GM23338 (cell line): ENCODE measurements around the gene CSTF3. TPM values are rescaled to one million over a fixed set of nuclear protein-coding genes. Genes with fewer than 3 reads are reported as not detected.

Experiments
- ATAC-seq: fragments of 200-7000 bp; cut with Tn5 transposase; 3 replicates; pipeline ENCODE4 v1.9.1; 2020
- DNase-seq: peaks from one replicate; pipeline ENCODE4 v3.0.0-alpha.2; 2015; ENCODE audit warnings: low spot score
- H2AFZ ChIP-seq: fragments of 200-600 bp; sonication (generic); 2 replicates; pipeline ENCODE4 v1.8.0; 2016; ENCODE audit warnings: antibody characterized with exemption, mild to moderate bottlenecking, moderate library complexity
- H3F3A ChIP-seq: fragments of 200-600 bp; sonication (generic); replicated peaks from 2 replicates; pipeline ENCODE4 v1.8.0; 2017; ENCODE audit warnings: antibody characterized with exemption, mixed run types, low read depth
- H3K27ac ChIP-seq: fragments of 200-600 bp; sonication (generic); 2 replicates; pipeline ENCODE4 v1.6.1; 2016; ENCODE audit warnings: low read depth
- H3K27me3 ChIP-seq: fragments of 200-600 bp; sonication (generic); 2 replicates; pipeline ENCODE4 v1.8.0; 2016; ENCODE audit warnings: mild to moderate bottlenecking, mixed run types, moderate library complexity; ENCODE audit not compliant: insufficient read depth
- H3K36me3 ChIP-seq: fragments of 200-600 bp; sonication (generic); 2 replicates; pipeline ENCODE4 v1.8.0; 2016; ENCODE audit warnings: mild to moderate bottlenecking; ENCODE audit not compliant: insufficient read depth
- H3K4me1 ChIP-seq: fragments of 200-600 bp; sonication (generic); 2 replicates; pipeline ENCODE4 v1.8.0; 2016; ENCODE audit warnings: mild to moderate bottlenecking, moderate library complexity; ENCODE audit not compliant: insufficient read depth
- H3K4me2 ChIP-seq: fragments of 200-600 bp; sonication (generic); 2 replicates; pipeline ENCODE4 v1.7.1; 2017; ENCODE audit warnings: mixed run types
- H3K4me3 ChIP-seq: fragments of 200-600 bp; sonication (generic); 2 replicates; pipeline ENCODE4 v1.6.1; 2016; ENCODE audit warnings: mixed run types
- H3K79me2 ChIP-seq: fragments of 200-600 bp; sonication (generic); replicated peaks from 2 replicates; pipeline ENCODE4 v1.8.0; 2017; ENCODE audit warnings: mild to moderate bottlenecking; ENCODE audit not compliant: insufficient read depth
- H3K9me2 ChIP-seq: fragments of 200-600 bp; sonication (generic); 2 replicates; pipeline ENCODE4 v1.8.0; 2017; ENCODE audit not compliant: insufficient read depth
- H4K20me1 ChIP-seq: fragments of 200-600 bp; sonication (generic); replicated peaks from 2 replicates; pipeline ENCODE4 v1.8.0; 2017; ENCODE audit warnings: mild to moderate bottlenecking; ENCODE audit not compliant: insufficient read depth
- H3K27ac Mint-ChIP-seq: 2 replicates; pipeline ENCODE4 v1.8.0; 2020; ENCODE audit warnings: inconsistent platforms, mild to moderate bottlenecking, moderate library complexity, mixed read lengths
- H3K27me3 Mint-ChIP-seq: 3 replicates; pipeline ENCODE4 v1.8.0; 2022; ENCODE audit warnings: low read depth, mild to moderate bottlenecking, moderate library complexity, mixed read lengths, inconsistent platforms; ENCODE audit not compliant: insufficient read depth, poor library complexity
- H3K36me3 Mint-ChIP-seq: 3 replicates; pipeline ENCODE4 v1.8.0; 2021; ENCODE audit warnings: low read depth, mild to moderate bottlenecking, inconsistent platforms, moderate library complexity, mixed read lengths
- H3K4me1 Mint-ChIP-seq: 3 replicates; pipeline ENCODE4 v1.8.0; 2020; ENCODE audit warnings: mild to moderate bottlenecking, inconsistent platforms, mixed read lengths
- H3K4me3 Mint-ChIP-seq: 3 replicates; pipeline ENCODE4 v1.8.0; 2021; ENCODE audit warnings: moderate library complexity, mild to moderate bottlenecking, inconsistent platforms, mixed read lengths
- H3K9me3 Mint-ChIP-seq: 3 replicates; pipeline ENCODE4 v1.8.0; 2020; ENCODE audit warnings: moderate library complexity, mild to moderate bottlenecking, inconsistent platforms, mixed read lengths
- CREB1 ChIP-seq: fragments of 250-450 bp; sonication (Bioruptor Pico); IDR thresholded peaks from 2 replicates; pipeline ENCODE4 v1.5.0; 2020; ENCODE audit warnings: low read depth, mild to moderate bottlenecking, moderate library complexity
- ETS1 ChIP-seq: IDR thresholded peaks from 2 replicates; pipeline ENCODE4 v1.6.1; 2016; ENCODE audit warnings: antibody characterized with exemption
- EZH2 ChIP-seq: fragments of 200-600 bp; sonication (generic); IDR thresholded peaks from one replicate; pipeline ENCODE4 v1.8.0; 2017; ENCODE audit warnings: antibody characterized with exemption, mild to moderate bottlenecking, low read depth; ENCODE audit not compliant: unreplicated experiment
- EZH2phosphoT487 ChIP-seq: fragments of 200-600 bp; sonication (generic); IDR thresholded peaks from one replicate; pipeline ENCODE4 v1.8.1; 2018; ENCODE audit warnings: antibody characterized with exemption; ENCODE audit not compliant: unreplicated experiment
- NANOG ChIP-seq: IDR thresholded peaks from 2 replicates; pipeline ENCODE4 v1.6.1; 2016; ENCODE audit warnings: antibody characterized with exemption, borderline replicate concordance
- POLR2AphosphoS5 ChIP-seq: IDR thresholded peaks from 2 replicates; pipeline ENCODE4 v1.6.1; 2016; ENCODE audit warnings: antibody characterized with exemption, low read depth
- REST ChIP-seq: IDR thresholded peaks from one replicate; pipeline ENCODE4 v1.6.1; 2018; ENCODE audit warnings: antibody characterized with exemption; ENCODE audit not compliant: unreplicated experiment
- STAT1 ChIP-seq: IDR thresholded peaks from one replicate; pipeline ENCODE4 v1.6.1; 2016; ENCODE audit warnings: antibody characterized with exemption; ENCODE audit not compliant: unreplicated experiment
- ZNF331 ChIP-seq: fragments of 250-450 bp; sonication (Bioruptor Pico); IDR thresholded peaks from 2 replicates; pipeline ENCODE4 v1.5.0; 2020; ENCODE audit warnings: low read depth, mild to moderate bottlenecking, moderate library complexity
- ZNF462 ChIP-seq: fragments of 250-450 bp; sonication (Bioruptor Pico); IDR thresholded peaks from 2 replicates; pipeline ENCODE4 v1.5.0; 2020; ENCODE audit warnings: mild to moderate bottlenecking, moderate library complexity
- polyA plus RNA-seq: library from polyadenylated mRNA; unstranded; fragments of >200 nt; fragmentation: Nextera tagmentation; extraction: Ambion mirVana; gene quantifications from 2 replicates; pipeline ENCODE4 v1.2.1, GENCODE V29; 2016
- total RNA-seq: library from RNA; depleted of rRNA; stranded (reverse); fragments of >200 nt; shearing (Covaris generic); gene quantifications from 2 replicates; pipeline ENCODE4 v1.2.3, GENCODE V29; 2014

Gene CSTF3
- total and polyA plus RNA-seq, 2 experiments from 2014 or later = 83.2 to 158 TPM

GRCh38 chr11:33179348-33179803, 18.1 kb upstream of the CSTF3 start:
- H3K27ac ChIP-seq = no peak overlapping the region
- Mint-ChIP-seq H3K27me3 (peaks cover 2% of the 10 kb centered on the region), H3K9me3 (no peaks in the 10 kb centered on the region), H3K4me3 (no peak overlapping the region), H3K36me3 (no peaks in the 10 kb centered on the region), H3K4me1 (peaks cover 21% of the 10 kb centered on the region), H3K27ac (no peak overlapping the region)
- no peak for TF ChIP-seq ZNF331 (CRISPR knock-in tag)
- TF ChIP-seq EZH2phosphoT487 = no peak
- no peak for TF ChIP-seq POLR2AphosphoS5
- TF ChIP-seq REST = no peak
- TF ChIP-seq ZNF462 (CRISPR knock-in tag) = no peak
- no peak for TF ChIP-seq EZH2
- TF ChIP-seq ETS1 = no peak
- TF ChIP-seq NANOG = no peak
- no peak for TF ChIP-seq CREB1
- TF ChIP-seq STAT1 = no peak
- DNase-seq (peak; percentile 24), ATAC-seq (no peak)
- no peaks in the 10 kb centered on the region for H3K36me3 ChIP-seq
- no peaks in the 10 kb centered on the region for H3K27me3 ChIP-seq
- H3K4me1 ChIP-seq = peaks cover 15% of the 10 kb centered on the region
- 0 out of 2 replicates have a peak overlapping the region, but pooled peaks have one; percentile 25 for H2AFZ ChIP-seq
- H4K20me1 ChIP-seq = no peaks in the 10 kb centered on the region
- 0 out of 2 replicates have a peak overlapping the region, but pooled peaks have one; percentile 29 for H3K4me2 ChIP-seq
- no peaks in the 10 kb centered on the region for H3K9me2 ChIP-seq
- H3K79me2 ChIP-seq = no peaks in the 10 kb centered on the region
- H3K4me3 ChIP-seq = no peak overlapping the region
- H3F3A ChIP-seq = no peaks in the 10 kb centered on the region
